ENCODE results near the gene PPIP5K1. TPM values are rescaled to one million over a fixed set of nuclear protein-coding genes. Genes with fewer than 3 reads are reported as not detected.

PPIP5K1 gene
- total and polyA plus RNA-seq, 9 of the 15 experiments (the other 6 are each of a cell fraction or from before 2014, with no cell fraction given) = 2.5 to 74.6 (median 35.1) TPM

GRCh38 chr15:43514241-43515057 is 75.6 kb downstream of the PPIP5K1 start (continued):
- TF ChIP-seq VEZF1 (CRISPR knock-in tag; IDR thresholded peaks at IDR 0.05) (peak; percentile 57), EP300 (IDR thresholded peaks at IDR 0.05; ENCODE audit: low read length) (peak; percentile 34), THRAP3 (IDR thresholded peaks at IDR 0.05; ENCODE audit: borderline replicate concordance) (no peak), ETV5 (CRISPR knock-in tag; IDR thresholded peaks at IDR 0.05; ENCODE audit: low read depth) (no peak), ZNF584 (CRISPR knock-in tag; IDR thresholded peaks at IDR 0.05; ENCODE audit: low read depth) (no peak), ARID1B (IDR thresholded peaks at IDR 0.05) (peak; percentile 10; the same call in 1 of the 2 replicates), ZNF518B (CRISPR knock-in tag; IDR thresholded peaks at IDR 0.05) (no peak), PREB (CRISPR knock-in tag; IDR thresholded peaks at IDR 0.05) (no peak), ZBTB7A (IDR thresholded peaks at IDR 0.05; ENCODE audit: borderline replicate concordance, control insufficient read depth, low read depth, low read length) (peak; percentile 40; the same call in 1 of the 2 replicates), L3MBTL2 (IDR thresholded peaks at IDR 0.05) (no peak), ARID2 (IDR thresholded peaks at IDR 0.05) (peak; percentile 9; the same call in 1 of the 2 replicates), ZBTB5 (IDR thresholded peaks at IDR 0.05) (peak; percentile 97), NRF1 (conservative IDR thresholded peaks at IDR 0.05 in 1 of 2, IDR thresholded peaks at IDR 0.05 in 1 of 2) (peak; percentile 38 to 45; a peak in 3 of 4 replicates), GTF2B (IDR thresholded peaks at IDR 0.05; ENCODE audit: extremely low read depth, insufficient read length) (no peak), KDM5B (IDR thresholded peaks at IDR 0.05; ENCODE audit: insufficient replicate concordance, low read depth, low read length) (no peak), CTBP1 (IDR thresholded peaks at IDR 0.05; ENCODE audit: borderline replicate concordance) (no peak; the same call in 1 of the 2 replicates), SMC3 (conservative IDR thresholded peaks at IDR 0.05; ENCODE audit: insufficient read depth, low read depth, low read length) (peak; percentile 18; the same call in 1 of the 2 replicates)

Measured in K562 (cell line).